ENCODE data around the gene NRG3.

The NRG3 gene

GRCh38 chr10:82277591-82277990 lies 402.6 kb downstream of the NRG3 start:
- DNase-seq (ENCODE audit: low spot score in 2 of 2) (no peak), ATAC-seq (no peak)
- Mint-ChIP-seq H3K9me3 (peaks cover 6% of the 10 kb centered on the region), H3K36me3 (no peaks in the 10 kb centered on the region), H3K4me3 (no peak overlapping the region), H3K27ac (no peak overlapping the region), H3K4me1 (no peaks in the 10 kb centered on the region)

- DNase-seq (ENCODE audit: low spot score in 2 of 2): no peak
- Mint-ChIP-seq H3K27ac (no peak overlapping the region), H3K9me3 (peaks cover 3% of the 10 kb centered on the region)
Observed at GRCh38 chr10:82278401-82279182, 403.6 kb downstream of the NRG3 start.

GRCh38 chr10:82282782-82283456 lies 407.9 kb downstream of the NRG3 start:
- DNase-seq (ENCODE audit: low spot score in 2 of 2) (no peak), ATAC-seq (no peak)
- H3K36me3 Mint-ChIP-seq: no peaks in the 10 kb centered on the region
- no peaks in the 10 kb centered on the region for H3K4me1 Mint-ChIP-seq
- H3K27ac Mint-ChIP-seq: no peak overlapping the region
- peaks cover 3% of the 10 kb centered on the region for H3K9me3 Mint-ChIP-seq
- H3K4me3 Mint-ChIP-seq: no peak overlapping the region

More at GRCh38 chr10:82278401-82279182, 403.6 kb downstream of the NRG3 start:
- Mint-ChIP-seq H3K4me1 (no peaks in the 10 kb centered on the region), H3K36me3 (no peaks in the 10 kb centered on the region), H3K4me3 (no peak overlapping the region)
- no peak for ATAC-seq

DNA sequence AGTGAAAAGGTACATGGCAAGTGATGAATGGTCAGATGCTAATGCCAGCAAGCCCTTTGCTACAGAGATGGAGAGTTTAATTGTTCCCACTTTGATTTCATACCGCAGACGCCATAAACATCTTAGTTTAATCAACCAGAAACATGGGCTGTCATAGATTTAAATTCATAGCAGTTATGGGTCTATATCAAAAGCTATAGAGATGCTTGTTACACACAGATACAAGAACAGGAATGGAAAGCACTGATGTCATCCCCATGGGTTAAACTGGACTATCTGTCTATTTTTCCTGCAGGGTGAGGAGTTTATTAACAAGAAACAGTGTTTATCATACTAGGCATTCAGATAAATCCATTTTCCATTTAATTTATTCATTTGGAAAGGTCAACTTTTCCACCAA lies 409.2 kb downstream of the NRG3 start:
- no peak for DNase-seq (ENCODE audit: low spot score in 2 of 2)
- H3K9me3 Mint-ChIP-seq: peaks cover 3% of the 10 kb centered on the region
- H3K36me3 Mint-ChIP-seq: no peaks in the 10 kb centered on the region
- H3K4me1 Mint-ChIP-seq: no peaks in the 10 kb centered on the region
- no peak for ATAC-seq
- no peak overlapping the region for H3K4me3 Mint-ChIP-seq
- no peak overlapping the region for H3K27ac Mint-ChIP-seq

DNA sequence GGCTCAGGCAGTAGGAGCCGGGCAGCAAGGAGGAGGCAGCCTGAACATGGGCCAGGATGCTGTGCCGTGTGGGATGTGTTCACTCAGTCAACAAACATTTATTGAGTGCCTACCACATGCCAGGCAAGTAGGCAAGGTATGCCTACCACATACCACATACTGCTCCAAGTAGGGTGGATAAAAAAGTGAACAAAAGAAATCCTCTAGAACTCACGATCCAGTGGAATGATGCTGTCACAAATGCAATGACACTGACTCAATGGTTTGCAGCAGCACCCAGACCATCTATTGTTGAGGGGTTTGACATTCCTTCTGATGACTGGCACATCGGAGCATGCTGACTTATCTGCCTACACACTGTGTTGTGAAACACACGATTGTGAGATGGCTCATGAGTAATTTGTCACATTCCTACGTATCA lies 413.5 kb downstream of the NRG3 start:
- no peaks in the 10 kb centered on the region for H3K4me1 Mint-ChIP-seq
- DNase-seq (ENCODE audit: low spot score in 2 of 2): no peak
- H3K36me3 Mint-ChIP-seq: no peaks in the 10 kb centered on the region
- peaks cover 3% of the 10 kb centered on the region for H3K9me3 Mint-ChIP-seq
- H3K27ac Mint-ChIP-seq: no peak overlapping the region
- no peak for ATAC-seq
- no peak overlapping the region for H3K4me3 Mint-ChIP-seq

- H3K36me3 Mint-ChIP-seq: no peaks in the 10 kb centered on the region
- no peak overlapping the region for H3K4me3 Mint-ChIP-seq
- no peak overlapping the region for H3K27ac Mint-ChIP-seq
- ATAC-seq (no peak), DNase-seq (ENCODE audit: low spot score in 2 of 2) (no peak)
- H3K4me1 Mint-ChIP-seq: no peaks in the 10 kb centered on the region
- peaks cover 6% of the 10 kb centered on the region for H3K9me3 Mint-ChIP-seq
Observed at GRCh38 chr10:82289945-82290344, 415.0 kb downstream of the NRG3 start.

DNA sequence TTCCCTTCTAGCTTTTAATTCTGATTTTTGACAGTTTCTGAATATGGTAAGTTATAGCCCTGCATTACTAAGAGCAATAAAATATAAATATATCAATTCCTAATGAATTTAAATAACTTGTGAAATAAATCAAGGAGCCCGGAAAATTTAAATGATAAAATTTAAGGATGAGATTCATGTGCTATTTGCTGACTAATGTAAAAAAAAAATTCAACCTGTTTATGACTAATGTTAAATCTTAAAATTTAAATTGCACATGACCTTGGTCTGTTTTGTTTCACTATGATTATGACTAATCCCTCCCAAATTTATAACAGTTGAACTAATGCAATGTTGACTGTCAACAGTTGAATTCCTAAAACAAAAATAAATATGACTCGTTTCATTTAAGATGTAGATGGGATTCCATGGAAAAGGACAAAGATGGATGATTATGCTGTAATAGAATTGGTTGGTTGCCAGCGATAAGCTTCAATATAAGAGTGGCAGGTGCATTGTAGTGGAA lies 419.9 kb downstream of the NRG3 start:
- no peak for ATAC-seq
- H3K4me1 Mint-ChIP-seq: no peaks in the 10 kb centered on the region
- no peak for DNase-seq (ENCODE audit: low spot score in 2 of 2)
- H3K36me3 Mint-ChIP-seq: no peaks in the 10 kb centered on the region
- peaks cover 19% of the 10 kb centered on the region for H3K9me3 Mint-ChIP-seq
- no peak overlapping the region for H3K27ac Mint-ChIP-seq
- H3K4me3 Mint-ChIP-seq: no peak overlapping the region

GRCh38 chr10:82308641-82309040 lies 433.6 kb downstream of the NRG3 start:
- Mint-ChIP-seq H3K36me3 (no peaks in the 10 kb centered on the region), H3K9me3 (peaks cover 11% of the 10 kb centered on the region), H3K4me1 (no peaks in the 10 kb centered on the region), H3K4me3 (no peak overlapping the region), H3K27ac (no peak overlapping the region)
- ATAC-seq (no peak), DNase-seq (ENCODE audit: low spot score in 2 of 2) (no peak)

GRCh38 chr10:82310839-82311238 lies 435.8 kb downstream of the NRG3 start:
- DNase-seq (ENCODE audit: low spot score in 2 of 2): no peak
- H3K4me1 Mint-ChIP-seq: no peaks in the 10 kb centered on the region
- no peak for ATAC-seq
- H3K9me3 Mint-ChIP-seq: peaks cover 11% of the 10 kb centered on the region
- H3K27ac Mint-ChIP-seq: no peak overlapping the region
- no peaks in the 10 kb centered on the region for H3K36me3 Mint-ChIP-seq
- no peak overlapping the region for H3K4me3 Mint-ChIP-seq

DNA sequence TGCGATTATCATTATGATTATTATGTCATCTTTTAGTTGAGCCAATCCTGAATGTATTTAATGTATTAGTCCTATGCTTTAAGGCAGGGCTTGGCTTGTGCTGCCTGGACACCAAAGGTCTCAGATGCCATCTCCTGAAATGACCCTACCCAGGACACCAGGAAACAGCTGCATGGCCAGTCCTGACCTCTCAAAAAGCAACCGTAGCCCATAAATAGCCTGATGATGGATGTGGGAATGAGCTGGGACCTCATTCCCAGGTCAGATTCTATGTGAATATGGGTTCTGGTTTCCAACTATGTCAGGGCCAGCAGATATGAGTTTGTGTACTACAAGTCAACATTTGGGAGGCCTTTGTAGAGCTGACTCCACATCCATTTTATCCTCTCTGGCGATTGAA lies 438.4 kb downstream of the NRG3 start:
- Mint-ChIP-seq H3K4me1 (no peaks in the 10 kb centered on the region), H3K27ac (no peak overlapping the region), H3K9me3 (peaks cover 9% of the 10 kb centered on the region), H3K36me3 (no peaks in the 10 kb centered on the region), H3K4me3 (no peak overlapping the region)
- no peak for DNase-seq (ENCODE audit: low spot score in 2 of 2)
- no peak for ATAC-seq

- no peaks in the 10 kb centered on the region for H3K4me1 Mint-ChIP-seq
Observed at GRCh38 chr10:82318534-82318933, 443.5 kb downstream of the NRG3 start.

GRCh38 chr10:82319074-82319473 lies 444.1 kb downstream of the NRG3 start:
- no peak overlapping the region for H3K4me3 Mint-ChIP-seq
- no peaks in the 10 kb centered on the region for H3K4me1 Mint-ChIP-seq
- H3K9me3 Mint-ChIP-seq: peaks cover 5% of the 10 kb centered on the region

More at GRCh38 chr10:82318534-82318933, 443.5 kb downstream of the NRG3 start:
- ATAC-seq (no peak), DNase-seq (ENCODE audit: low spot score in 2 of 2) (no peak)
- H3K36me3 Mint-ChIP-seq: no peaks in the 10 kb centered on the region
- no peak overlapping the region for H3K4me3 Mint-ChIP-seq
- H3K9me3 Mint-ChIP-seq: peaks cover 5% of the 10 kb centered on the region
- no peak overlapping the region for H3K27ac Mint-ChIP-seq

DNA sequence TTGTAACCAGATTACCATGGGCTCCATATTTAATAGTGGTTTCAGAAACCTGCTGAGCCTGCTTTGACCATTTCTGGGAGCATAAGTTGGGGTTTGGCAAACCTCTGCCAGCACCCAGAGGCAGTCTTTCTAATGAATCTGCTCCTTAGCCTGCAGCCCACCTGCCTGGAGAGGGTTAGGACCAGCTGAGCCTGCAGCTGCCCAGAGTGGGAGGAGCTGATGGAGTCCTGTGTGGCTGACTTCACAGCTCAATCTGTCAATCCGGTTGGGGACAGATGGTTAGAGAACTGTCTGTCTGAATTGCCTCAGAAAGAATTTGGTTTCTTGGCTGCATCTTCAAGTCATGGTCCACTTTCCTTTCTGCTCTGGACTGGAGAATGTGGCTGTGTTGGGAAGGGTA lies 444.6 kb downstream of the NRG3 start:
- H3K4me3 Mint-ChIP-seq: no peak overlapping the region
- no peaks in the 10 kb centered on the region for H3K4me1 Mint-ChIP-seq
- H3K9me3 Mint-ChIP-seq: peaks cover 7% of the 10 kb centered on the region
- ATAC-seq: no peak
- no peaks in the 10 kb centered on the region for H3K36me3 Mint-ChIP-seq
- no peak for DNase-seq (ENCODE audit: low spot score in 2 of 2)
- no peak overlapping the region for H3K27ac Mint-ChIP-seq

More at GRCh38 chr10:82319074-82319473, 444.1 kb downstream of the NRG3 start:
- ATAC-seq (no peak), DNase-seq (ENCODE audit: low spot score in 2 of 2) (no peak)
- Mint-ChIP-seq H3K36me3 (no peaks in the 10 kb centered on the region), H3K27ac (no peak overlapping the region)

DNA sequence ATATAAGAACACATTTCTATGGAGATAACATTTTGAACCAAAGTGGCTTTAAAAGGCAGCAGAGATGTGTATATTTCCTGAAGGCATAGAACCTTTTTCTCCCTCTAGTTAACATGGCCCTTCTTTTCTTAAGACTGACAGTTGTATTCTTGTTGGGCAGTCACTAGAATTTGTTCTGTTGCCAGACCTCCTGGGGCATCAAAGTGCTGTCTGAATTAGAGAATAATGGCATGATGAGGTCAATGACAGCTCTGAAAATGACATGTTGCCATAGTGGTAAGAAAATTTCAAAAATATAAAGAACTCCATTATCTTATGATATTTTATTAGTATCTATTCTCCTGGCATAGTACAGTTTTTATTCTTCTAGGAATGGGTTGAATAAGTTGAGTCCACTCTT lies 446.7 kb downstream of the NRG3 start:
- no peak overlapping the region for H3K4me3 Mint-ChIP-seq
- no peak overlapping the region for H3K27ac Mint-ChIP-seq
- DNase-seq (ENCODE audit: low spot score in 2 of 2) (no peak), ATAC-seq (no peak)
- no peaks in the 10 kb centered on the region for H3K4me1 Mint-ChIP-seq
- H3K36me3 Mint-ChIP-seq: no peaks in the 10 kb centered on the region
- H3K9me3 Mint-ChIP-seq: peaks cover 15% of the 10 kb centered on the region

- DNase-seq (ENCODE audit: low spot score in 2 of 2) (no peak), ATAC-seq (no peak)
- Mint-ChIP-seq H3K4me3 (no peak overlapping the region), H3K4me1 (no peaks in the 10 kb centered on the region), H3K9me3 (peaks cover 8% of the 10 kb centered on the region), H3K27ac (no peak overlapping the region), H3K36me3 (no peaks in the 10 kb centered on the region)
Observed at GRCh38 chr10:82331716-82332115, 456.7 kb downstream of the NRG3 start.

GRCh38 chr10:82335831-82336230 lies 460.8 kb downstream of the NRG3 start:
- H3K4me1 Mint-ChIP-seq: no peaks in the 10 kb centered on the region
- H3K4me3 Mint-ChIP-seq: no peak overlapping the region
- no peak for DNase-seq (ENCODE audit: low spot score in 2 of 2)
- ATAC-seq: no peak
- peaks cover 11% of the 10 kb centered on the region for H3K9me3 Mint-ChIP-seq
- H3K36me3 Mint-ChIP-seq: no peaks in the 10 kb centered on the region
- H3K27ac Mint-ChIP-seq: no peak overlapping the region
